NOMO-1 treated with dmso at 0.1 percent for 144 hours (cell line): ENCODE data around the gene IGFBP5.

ENCODE experiments used
- DNase-seq: peaks from one replicate; lab custom pipeline; 2025; ENCODE audit not compliant: unreplicated experiment; lab: John Stamatoyannopoulos, UW

IGFBP5 gene

GRCh38 chr2:216645636-216645950 is 49.8 kb downstream of the IGFBP5 start:
- no peak for DNase-seq

GRCh38 chr2:216644842-216645635 is 50.3 kb downstream of the IGFBP5 start:
- DNase-seq: no peak

DNA sequence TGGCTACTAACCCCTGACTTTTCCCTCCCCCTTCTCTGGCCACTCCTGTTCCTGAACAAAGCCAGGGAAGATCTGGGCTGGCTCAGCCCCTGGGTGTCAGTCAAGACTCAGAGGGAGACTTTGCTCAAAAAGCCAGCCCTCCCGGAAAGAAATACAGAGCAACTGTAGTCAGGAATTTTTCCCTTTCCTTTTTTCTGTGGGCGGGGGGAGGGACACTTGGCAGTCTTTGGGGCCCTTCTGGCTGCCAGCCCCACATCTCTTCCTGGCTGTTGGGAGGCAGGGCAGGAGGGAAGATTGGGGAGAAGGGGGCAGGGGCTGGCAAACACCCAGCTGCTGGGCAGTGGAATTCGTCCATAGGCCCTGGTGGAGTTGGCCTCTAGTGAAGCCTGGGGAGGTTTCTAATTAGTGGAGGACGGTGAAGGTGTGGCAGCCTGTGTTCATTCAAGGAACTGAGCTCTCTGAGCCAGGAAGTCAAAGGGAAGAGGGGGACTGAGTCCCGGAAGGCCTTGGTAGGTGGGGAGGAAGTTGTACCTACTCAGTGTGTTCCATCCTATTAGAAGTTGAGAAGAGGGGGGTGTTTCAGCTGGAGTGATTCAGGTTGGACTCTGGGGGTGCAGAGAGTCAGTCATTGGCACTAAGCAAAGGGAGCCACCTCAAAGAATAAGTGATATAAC is 51.2 kb downstream of the IGFBP5 start:
- no peak for DNase-seq

DNA sequence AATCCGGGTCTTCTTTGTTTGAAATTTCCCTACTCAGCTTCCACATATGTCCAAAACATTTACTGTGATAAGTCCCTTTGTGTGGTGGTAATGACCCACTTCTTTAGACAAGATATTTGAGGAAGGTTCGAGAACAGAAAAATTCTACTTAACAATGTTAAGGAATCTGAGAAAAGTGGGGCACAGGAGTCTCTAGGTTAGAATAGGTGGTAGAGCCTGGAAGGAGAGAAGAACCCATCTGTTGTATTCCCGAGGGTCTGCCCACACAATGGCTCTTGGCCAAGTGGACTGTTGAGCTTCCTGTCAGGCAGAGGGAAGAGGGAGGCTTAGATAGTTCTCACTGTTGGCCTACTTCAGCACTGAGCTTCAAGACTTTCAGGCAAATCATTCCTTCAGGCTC is 57.9 kb downstream of the IGFBP5 start:
- DNase-seq: no peak

DNA sequence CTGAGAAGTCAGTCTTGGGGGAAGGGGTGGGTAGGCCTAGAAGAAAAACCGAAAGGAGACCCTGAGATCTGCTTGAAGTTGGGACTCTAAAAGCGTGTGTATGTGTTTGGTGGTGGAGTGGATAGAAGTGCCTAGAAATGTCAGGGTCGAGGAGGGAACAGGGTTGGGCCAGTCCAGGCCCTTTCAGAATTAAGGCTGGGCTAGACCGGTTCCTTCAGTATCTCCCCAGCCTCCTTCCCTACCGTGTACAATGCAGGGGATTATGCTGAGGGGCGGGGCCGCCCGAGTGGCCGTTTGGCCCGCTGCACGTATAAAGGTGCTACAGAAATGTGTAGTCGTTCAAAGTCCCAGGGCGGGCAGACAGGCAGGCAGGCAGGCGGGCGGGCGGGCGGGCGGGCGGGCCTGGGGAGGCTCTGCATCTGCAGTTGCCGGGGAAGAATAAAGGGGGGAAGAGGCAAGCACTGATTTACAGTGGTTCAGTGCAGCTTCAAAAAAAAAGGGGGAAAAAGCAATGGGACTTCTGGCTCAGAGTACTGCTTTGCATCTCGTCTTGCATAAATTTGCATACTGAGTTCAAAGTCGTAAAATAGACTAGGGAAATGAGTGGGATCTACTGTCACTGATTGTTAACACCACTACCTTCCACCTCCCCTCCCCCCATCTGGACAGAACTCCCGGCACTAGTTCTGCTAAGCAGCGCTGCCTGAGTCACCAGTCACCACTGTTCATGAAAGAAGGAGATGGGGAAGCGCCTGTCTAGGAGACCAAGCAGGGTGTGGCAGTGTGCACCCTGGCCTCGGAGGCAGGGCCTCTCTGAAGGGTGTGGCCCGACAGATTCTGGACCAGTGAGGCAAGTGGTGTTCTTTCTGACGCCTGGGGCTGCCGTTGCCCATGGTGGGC is 58.5 kb downstream of the IGFBP5 start:
- DNase-seq: peak; percentile 64

DNA sequence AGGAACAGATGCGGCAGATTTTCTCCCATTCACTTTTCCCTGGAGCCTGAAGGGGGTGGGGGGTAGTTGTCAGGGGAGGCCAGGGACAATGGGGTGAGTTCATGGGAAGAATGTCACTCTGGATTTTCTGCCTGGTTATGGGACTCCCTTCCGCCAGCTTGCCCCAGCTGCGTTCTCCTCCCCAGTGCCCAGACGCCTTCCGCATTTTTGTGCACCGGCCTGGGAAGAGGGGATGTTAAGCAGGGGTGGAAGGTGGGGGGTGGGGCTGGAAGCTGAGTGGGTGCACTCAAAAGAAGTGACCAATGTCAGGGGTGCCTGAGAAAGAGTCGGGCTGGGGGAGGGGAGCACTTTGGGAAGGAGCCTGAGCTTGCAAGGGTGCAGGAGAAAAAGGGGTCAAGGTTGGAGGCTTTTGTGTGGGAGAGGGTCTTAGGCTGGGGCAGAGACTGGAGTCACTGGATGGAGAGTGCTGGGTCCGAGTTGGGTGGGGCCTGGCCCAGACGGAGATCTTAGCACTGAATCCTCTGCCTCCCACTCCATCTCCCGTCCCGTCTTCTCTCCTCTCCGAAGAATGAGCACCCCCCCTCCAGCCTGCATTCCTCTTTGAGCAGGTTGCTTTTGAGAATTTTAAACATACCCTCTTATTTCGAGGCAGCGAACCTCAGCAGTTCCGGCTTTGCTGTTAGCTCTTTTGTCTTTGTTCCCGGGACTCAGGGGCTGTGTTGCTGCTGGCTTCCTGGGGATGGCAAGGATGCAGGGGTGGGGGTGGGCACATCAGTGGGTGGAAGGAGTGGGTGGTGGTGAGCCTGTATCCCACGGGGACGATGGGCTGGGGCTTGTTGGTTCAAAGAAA is 59.4 kb downstream of the IGFBP5 start:
- no peak for DNase-seq

GRCh38 chr2:216635171-216635570 is 60.2 kb downstream of the IGFBP5 start:
- no peak for DNase-seq

DNA sequence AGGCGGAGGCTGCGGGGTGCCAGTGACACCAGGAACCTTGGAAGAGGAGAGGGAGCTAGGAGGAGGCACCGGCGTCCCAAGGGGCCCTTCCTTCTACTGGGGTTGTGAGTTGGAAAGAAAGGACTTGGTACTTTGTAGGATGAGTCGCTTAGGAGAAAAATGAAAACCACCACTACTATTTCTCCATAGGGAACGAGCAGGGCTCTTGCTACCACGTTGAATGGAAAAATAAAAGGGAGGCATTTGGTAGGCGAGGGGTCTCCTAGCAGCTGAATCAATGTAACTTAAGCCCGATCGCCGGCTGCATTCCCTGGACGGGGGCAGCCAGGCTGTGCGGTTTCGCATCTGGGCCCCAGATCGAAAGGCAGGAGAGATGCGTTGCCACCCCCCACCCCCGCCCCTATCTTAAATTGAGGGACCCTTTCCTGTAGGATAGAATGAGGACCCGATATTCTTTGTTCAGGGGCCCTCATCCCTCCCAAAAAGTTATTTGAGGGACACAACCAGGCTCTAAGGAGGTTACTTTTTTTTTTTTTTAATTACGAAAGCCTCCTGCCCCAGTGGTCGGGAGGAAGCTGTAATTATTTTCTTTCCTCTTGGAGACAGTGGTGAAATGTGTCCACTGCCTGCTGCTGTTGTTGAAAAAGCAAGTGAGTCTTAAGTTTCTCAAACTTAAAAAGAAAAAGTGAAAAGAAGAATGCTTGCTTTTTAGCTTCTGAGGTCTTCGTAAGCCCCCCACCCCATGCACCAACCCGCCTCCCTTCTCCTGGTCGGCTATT is 60.8 kb downstream of the IGFBP5 start:
- no peak for DNase-seq

DNA sequence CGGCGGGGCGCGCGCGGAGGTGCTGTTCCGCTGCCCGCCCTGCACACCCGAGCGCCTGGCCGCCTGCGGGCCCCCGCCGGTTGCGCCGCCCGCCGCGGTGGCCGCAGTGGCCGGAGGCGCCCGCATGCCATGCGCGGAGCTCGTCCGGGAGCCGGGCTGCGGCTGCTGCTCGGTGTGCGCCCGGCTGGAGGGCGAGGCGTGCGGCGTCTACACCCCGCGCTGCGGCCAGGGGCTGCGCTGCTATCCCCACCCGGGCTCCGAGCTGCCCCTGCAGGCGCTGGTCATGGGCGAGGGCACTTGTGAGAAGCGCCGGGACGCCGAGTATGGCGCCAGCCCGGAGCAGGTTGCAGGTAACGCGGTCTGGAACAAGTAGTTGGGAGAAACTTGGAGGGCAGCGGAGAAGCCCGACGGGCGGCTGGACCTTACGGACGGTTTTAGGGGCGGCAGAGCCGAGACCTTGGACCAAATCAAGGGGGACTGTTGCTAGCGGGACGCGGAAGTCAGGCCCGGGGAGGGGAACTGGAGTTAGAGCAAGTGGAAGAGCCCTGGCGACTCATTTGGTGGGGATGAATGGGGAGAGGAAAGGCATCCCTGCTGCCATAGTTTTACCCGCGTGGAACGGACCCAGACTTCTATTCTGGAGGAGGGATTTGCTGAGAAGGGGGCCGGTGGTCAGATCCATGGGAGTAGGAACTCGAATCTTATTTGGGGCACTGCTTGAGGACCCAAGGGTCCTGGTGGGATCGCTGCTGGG is 61.6 kb downstream of the IGFBP5 start:
- DNase-seq: no peak

DNA sequence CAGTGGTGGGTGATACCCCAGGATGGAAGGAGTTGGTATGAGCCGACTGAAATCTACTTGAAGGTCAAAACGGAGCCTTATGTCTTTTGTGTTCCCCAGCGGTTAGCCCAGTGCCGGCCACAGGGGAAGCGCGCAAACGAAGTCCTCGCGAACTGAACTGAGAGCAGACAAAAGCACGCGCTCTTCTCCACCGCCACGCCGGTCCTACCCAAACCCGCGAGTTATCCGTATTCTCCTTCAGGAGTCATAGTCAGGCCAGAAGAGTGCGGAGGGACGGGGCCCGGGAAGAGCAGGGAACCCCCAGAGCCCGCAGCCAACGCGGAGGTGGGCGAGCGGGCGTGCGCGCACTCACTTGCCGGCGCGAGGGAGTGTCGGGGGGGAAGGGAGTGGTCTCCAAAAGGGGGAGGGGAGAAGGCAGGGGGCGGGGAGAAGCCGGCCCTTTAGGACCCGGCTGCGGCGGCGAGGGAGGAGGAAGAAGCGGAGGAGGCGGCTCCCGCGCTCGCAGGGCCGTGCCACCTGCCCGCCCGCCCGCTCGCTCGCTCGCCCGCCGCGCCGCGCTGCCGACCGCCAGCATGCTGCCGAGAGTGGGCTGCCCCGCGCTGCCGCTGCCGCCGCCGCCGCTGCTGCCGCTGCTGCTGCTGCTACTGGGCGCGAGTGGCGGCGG is 62.3 kb downstream of the IGFBP5 start, which contains the start of gene IGFBP2:
Gene IGFBP2 (plus strand): TSS at position 469 of the 664 bp plus-strand sequence. CDS start 104 bp downstream, at position 573.
- DNase-seq: peak; percentile 26

GRCh38 chr2:216632346-216632951 is 62.9 kb downstream of the IGFBP5 start:
- DNase-seq: no peak

DNA sequence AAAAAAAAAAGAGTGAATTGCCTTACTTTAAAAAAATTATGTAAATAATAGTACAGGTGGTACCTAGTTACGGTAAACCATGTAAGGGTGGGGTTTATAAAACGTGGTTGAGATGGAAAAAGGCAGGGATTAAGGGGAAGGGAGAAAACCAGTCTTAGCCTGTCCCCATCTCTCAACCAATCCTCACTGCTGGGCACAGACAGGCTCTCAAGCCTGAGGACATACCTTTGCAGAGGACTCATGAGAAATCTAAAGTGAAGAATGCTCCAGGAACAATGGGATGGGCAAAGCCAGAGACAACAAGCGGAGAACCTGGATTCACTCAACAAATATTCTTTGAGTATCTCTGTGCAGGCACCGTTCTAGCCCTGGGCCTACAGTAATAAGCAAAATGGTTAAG is 65.6 kb downstream of the IGFBP5 start:
- no peak for DNase-seq

DNA sequence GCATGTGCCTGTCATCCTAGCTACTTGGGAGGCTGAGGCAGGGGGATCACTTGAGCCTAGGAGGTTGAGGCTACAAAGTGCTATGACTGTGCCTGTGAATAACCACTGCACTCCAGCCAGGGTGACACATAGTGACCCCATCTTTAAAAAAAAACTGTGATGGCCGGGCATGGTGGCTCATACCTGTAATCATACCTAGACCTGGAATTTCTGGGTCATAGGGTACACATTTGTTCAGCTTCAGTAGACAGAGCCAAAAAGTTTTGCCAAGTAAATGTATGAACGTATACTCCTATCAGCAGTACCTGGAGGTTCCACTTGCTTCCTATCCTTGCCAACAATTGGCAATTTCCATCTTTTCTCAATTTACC is 68.5 kb downstream of the IGFBP5 start:
- DNase-seq: no peak

- no peak for DNase-seq
Measured at GRCh38 chr2:216626168-216626874, 69.0 kb downstream of the IGFBP5 start.

- no peak for DNase-seq
Measured at GRCh38 chr2:216624251-216624650, 71.1 kb downstream of the IGFBP5 start.

DNA sequence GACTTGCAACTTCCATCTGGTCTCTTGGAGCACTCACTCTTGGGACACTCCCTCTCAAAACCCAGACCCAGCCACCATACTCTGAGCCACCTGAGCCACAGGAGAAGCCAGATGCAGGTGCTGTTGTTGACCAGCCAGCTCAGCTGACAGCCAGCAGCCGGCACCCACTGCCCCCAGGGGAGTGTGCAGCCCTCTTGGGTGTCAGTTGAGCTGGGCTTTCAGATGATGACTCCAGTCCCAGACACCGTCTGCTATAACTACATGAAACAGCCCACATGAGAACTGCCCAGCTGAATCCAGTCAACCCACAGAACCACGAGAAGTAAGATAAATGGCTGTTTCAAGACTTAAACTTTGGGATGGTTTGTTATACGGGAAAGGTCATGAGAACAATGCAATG is 72.8 kb downstream of the IGFBP5 start:
- no peak for DNase-seq
